Measurements from ENCODE around the gene DIS3L2. TPM values are rescaled to one million over a fixed set of nuclear protein-coding genes. Genes with fewer than 3 reads are reported as not detected.

The DIS3L2 gene
- total RNA-seq, 1 donor, result 30.7 TPM

DNA sequence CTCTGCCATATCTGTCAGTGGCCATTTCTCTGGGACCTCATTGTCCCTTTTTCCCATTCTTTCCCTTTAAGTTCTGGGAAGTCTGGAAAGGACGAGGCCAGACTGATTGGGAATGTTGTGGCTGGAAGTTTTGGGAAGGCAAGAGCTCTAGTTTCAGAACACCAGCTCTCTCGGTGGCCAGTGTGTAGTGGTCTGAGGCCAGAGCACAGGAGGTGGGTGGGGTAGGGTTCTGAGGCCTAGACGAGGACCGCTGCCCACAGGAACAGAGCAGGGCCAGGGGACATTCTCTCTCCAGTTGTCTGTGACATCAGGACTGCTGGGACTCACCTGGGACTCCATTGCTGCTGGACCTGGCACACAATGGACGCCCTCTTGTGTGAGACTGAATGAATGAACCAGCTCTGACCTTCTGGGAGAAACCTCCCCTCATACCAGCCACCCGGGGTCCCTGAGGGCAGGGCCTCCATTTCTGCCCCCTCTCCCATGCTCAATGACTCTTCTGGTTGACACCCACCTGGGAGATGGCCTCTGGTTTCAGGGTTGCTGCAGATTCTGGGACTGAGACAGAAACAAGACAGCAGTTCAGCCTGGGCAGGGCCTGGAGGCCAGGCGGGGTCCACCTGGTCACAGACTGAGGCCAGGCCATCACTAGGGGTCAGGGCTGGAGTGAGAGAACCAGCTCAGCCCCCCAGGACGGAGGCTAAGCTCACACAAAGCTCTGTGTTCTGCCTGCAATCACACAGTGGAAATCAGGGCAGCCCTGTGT is 26.9 kb upstream of the DIS3L2 start:
- TF ChIP-seq, protein P1, sequence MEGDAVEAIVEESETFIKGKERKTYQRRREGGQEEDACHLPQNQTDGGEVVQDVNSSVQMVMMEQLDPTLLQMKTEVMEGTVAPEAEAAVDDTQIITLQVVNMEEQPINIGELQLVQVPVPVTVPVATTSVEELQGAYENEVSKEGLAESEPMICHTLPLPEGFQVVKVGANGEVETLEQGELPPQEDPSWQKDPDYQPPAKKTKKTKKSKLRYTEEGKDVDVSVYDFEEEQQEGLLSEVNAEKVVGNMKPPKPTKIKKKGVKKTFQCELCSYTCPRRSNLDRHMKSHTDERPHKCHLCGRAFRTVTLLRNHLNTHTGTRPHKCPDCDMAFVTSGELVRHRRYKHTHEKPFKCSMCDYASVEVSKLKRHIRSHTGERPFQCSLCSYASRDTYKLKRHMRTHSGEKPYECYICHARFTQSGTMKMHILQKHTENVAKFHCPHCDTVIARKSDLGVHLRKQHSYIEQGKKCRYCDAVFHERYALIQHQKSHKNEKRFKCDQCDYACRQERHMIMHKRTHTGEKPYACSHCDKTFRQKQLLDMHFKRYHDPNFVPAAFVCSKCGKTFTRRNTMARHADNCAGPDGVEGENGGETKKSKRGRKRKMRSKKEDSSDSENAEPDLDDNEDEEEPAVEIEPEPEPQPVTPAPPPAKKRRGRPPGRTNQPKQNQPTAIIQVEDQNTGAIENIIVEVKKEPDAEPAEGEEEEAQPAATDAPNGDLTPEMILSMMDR (IDR thresholded peaks at IDR 0.05; ENCODE audit: insufficient read depth, low read depth, low read length), result no peak
- no peak overlapping the region for H3K4me3 ChIP-seq (ENCODE audit: low read depth, low read length)
- DNase-seq (ENCODE audit: low read depth), result no peak

DNA sequence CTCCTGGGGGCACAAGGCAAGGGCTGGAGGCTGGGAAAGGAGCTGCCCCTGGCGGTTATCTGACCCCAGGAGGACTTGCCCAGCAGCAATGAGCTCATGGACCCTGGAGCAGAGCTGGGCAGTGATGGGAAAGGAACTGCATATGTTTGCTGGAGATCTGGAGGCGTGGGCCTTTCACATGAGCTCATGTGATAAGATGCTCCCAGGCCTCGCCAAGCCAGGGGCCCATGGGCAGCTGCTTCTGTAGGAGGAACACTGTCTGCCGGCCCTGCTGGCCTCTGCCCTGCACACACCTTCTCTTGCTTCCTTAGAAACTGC is 26.3 kb upstream of the DIS3L2 start:
- TF ChIP-seq, protein P1 (IDR thresholded peaks at IDR 0.05; ENCODE audit: insufficient read depth, low read depth, low read length), result no peak
- no peak overlapping the region for H3K4me3 ChIP-seq (ENCODE audit: low read depth, low read length)
- DNase-seq (ENCODE audit: low read depth), result no peak

DNA sequence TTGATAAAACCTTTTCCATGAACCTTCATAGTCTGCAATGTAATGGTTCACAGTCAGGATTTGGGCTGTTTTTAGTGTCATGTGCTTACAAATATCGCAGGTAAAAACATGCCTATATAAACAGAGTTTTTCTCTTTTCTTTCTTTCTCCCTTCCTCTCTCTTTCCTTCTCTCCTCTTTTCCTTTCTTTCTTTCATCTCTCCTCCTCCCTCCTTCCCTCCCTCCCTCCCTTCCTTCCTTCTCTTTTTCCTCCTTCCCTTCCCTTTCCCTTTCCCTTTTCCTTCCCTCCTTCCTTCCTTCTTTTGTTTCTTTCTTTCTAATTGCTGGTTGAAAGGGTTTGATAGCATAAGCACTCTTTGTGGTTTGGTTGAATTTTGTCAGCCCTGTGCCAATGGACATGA is 25.7 kb upstream of the DIS3L2 start:
- TF ChIP-seq, protein P1 (IDR thresholded peaks at IDR 0.05; ENCODE audit: insufficient read depth, low read depth, low read length), result no peak
- DNase-seq (ENCODE audit: low read depth), result no peak
- no peak overlapping the region for H3K4me3 ChIP-seq (ENCODE audit: low read depth, low read length)

DNA sequence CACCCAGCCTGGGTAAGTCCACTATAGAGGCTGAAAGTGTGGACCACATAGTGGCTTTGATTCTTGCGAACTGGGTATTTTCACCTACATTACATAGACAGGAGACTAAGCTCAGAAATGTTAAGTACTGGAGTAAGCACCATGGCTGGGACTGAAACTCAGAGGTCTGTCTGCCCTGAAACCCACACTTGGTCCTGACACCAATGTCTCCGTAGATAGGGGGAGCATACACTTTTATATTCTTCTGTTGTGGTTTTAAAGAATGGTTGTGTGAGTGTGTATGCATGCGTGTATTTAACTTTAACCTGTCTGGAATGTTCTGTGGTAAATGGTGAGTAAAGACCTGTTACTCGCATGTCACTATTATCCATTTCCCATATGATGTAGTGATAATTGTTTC is 25.0 kb upstream of the DIS3L2 start:
- TF ChIP-seq, protein P1 (IDR thresholded peaks at IDR 0.05; ENCODE audit: insufficient read depth, low read depth, low read length), result no peak
- H3K4me3 ChIP-seq (ENCODE audit: low read depth, low read length), result no peak overlapping the region
- DNase-seq (ENCODE audit: low read depth), result no peak

DNA sequence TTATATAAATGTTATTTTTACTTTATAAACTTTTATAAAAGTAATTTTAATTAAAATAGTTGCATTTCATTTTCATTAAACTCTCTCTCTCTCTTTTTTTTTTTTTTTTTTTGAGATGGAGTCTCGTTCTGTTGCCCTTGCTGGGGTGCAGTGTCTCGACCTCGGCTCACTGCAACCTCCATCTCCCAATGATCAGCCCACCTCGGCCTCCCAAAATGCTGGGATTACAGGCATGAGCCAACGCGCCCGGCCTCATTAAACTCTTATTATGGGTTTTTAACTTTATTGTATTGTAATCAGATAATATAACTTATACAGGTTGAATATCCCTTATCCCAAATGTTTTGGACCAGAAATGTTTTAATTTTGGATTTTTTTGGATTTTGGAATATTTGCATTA is 24.5 kb upstream of the DIS3L2 start:
- DNase-seq (ENCODE audit: low read depth), result no peak
- TF ChIP-seq, protein P1 (IDR thresholded peaks at IDR 0.05; ENCODE audit: insufficient read depth, low read depth, low read length), result no peak
- no peak overlapping the region for H3K4me3 ChIP-seq (ENCODE audit: low read depth, low read length)

DNA sequence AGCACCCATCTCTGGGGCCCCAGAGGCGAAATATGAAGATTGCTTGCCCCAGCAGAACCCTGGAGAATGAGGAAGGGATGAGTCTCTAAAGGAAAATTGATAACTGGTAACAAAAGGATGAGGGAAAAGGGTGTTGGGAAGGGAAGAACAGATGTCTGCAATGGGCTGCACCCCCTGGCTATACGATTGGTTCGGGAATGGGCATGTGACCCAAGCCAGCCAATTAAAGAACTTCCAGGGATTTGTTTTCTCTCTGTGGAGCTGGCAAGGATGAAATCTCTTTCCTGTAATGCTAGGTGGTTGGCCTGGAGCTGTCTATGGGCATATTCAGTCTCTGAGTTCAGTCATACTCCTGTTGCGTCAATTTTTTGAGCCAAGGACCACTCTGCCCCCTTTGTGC is 22.5 kb upstream of the DIS3L2 start:
- H3K4me3 ChIP-seq (ENCODE audit: low read depth, low read length), result no peak overlapping the region
- TF ChIP-seq, protein P1 (IDR thresholded peaks at IDR 0.05; ENCODE audit: insufficient read depth, low read depth, low read length), result no peak
- DNase-seq (ENCODE audit: low read depth), result no peak

DNA sequence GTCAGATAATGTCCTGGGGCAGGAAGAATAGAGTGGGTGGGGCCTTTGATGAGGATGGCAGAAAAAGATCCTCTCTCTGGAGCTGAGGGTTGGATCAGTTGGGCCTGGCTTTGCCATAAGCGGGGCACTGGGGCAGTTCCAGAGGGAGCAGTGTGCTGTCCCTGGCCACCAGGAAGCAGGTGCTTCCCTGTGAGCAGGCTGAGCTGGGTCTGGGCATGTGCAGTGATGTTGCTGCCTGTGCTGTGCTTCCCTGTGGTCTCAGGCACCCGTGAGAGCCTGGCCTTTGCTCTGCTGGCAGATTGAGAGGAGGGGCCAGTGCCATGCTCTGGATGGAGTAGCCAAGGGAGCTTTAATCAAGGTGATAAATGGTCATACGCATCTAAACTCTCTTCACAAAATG is 20.7 kb upstream of the DIS3L2 start:
- no peak for DNase-seq (ENCODE audit: low read depth)
- H3K4me3 ChIP-seq (ENCODE audit: low read depth, low read length), result no peak overlapping the region
- TF ChIP-seq, protein P1 (IDR thresholded peaks at IDR 0.05; ENCODE audit: insufficient read depth, low read depth, low read length), result no peak

All from fibroblast of villous mesenchyme (primary cell).